DOHH2 (cell line): ENCODE results near the gene CENPA.

Experiments used
- CTCF ChIP-seq: fragments of 200-600 bp; sonication (generic); IDR thresholded peaks from one replicate; pipeline ENCODE4 v1.5.1; 2014; ENCODE audit warnings: antibody characterized with exemption, mild to moderate bottlenecking, low read depth, low read length; ENCODE audit not compliant: poor library complexity, severe bottlenecking
- EZH2phosphoT487 ChIP-seq: fragments of 200-600 bp; sonication (generic); IDR thresholded peaks from 2 replicates; pipeline ENCODE4 v1.6.1; 2017; ENCODE audit warnings: borderline replicate concordance, mild to moderate bottlenecking, antibody characterized with exemption, low read length, moderate library complexity, mixed read lengths

GRCh38 chr2:26805241-26805676, 19.4 kb downstream of the CENPA start:
- TF ChIP-seq CTCF (no peak), EZH2phosphoT487 (no peak)
